MCF 10A (cell line): Measurements from ENCODE around the gene ZSCAN2. TPM values are rescaled to one million over a fixed set of nuclear protein-coding genes. Genes with fewer than 3 reads are reported as not detected.

Experiments
- BruUV-seq: library from RNA; stranded (reverse); fragments of 400-500 nt; replicated peaks from 2 replicates; lab custom pipeline; 2021; lab: Mats Ljungman, UMichigan
- CTCF ChIA-PET: fragments of 300-600 bp; sonication (Branson Sonifier 250); formaldehyde crosslinking; extraction: SDS; loops from one replicate; lab custom pipeline; 2021; ENCODE audit warnings: antibody characterized with exemption, inconsistent platforms; lab: Yijun Ruan, JAX
- POLR2A ChIA-PET: fragments of 300-600, 350-650 bp; sonication (Branson Sonifier 250); formaldehyde crosslinking; extraction: SDS; loops from one replicate; lab custom pipeline; 2020; ENCODE audit warnings: antibody characterized with exemption, inconsistent platforms; lab: Yijun Ruan, JAX
- DNase-seq: peaks from one replicate; pipeline ENCODE4 v3.0.0-alpha.2; 2018; ENCODE audit not compliant: unreplicated experiment
- H3K27ac Mint-ChIP-seq: one replicate; pipeline ENCODE4 v1.8.0; 2022; ENCODE audit warnings: mild to moderate bottlenecking, low read depth, mixed read lengths; ENCODE audit not compliant: unreplicated experiment
- H3K27me3 Mint-ChIP-seq: one replicate; pipeline ENCODE4 v1.8.0; 2022; ENCODE audit warnings: mixed read lengths; ENCODE audit not compliant: insufficient read depth, unreplicated experiment
- H3K36me3 Mint-ChIP-seq: one replicate; pipeline ENCODE4 v1.8.0; 2022; ENCODE audit warnings: mild to moderate bottlenecking, moderate library complexity, mixed read lengths; ENCODE audit not compliant: insufficient read depth, unreplicated experiment
- H3K4me1 Mint-ChIP-seq: one replicate; pipeline ENCODE4 v1.8.0; 2022; ENCODE audit warnings: mixed read lengths; ENCODE audit not compliant: insufficient read depth, unreplicated experiment
- H3K4me3 Mint-ChIP-seq: one replicate; pipeline ENCODE4 v1.8.0; 2022; ENCODE audit warnings: mild to moderate bottlenecking, moderate library complexity, mixed read lengths; ENCODE audit not compliant: unreplicated experiment
- H3K9me3 Mint-ChIP-seq: one replicate; pipeline ENCODE4 v1.8.0; 2022; ENCODE audit warnings: mixed read lengths; ENCODE audit not compliant: unreplicated experiment
- intact Hi-C: fragments of 100-400 bp; cut with micrococcal nuclease; formaldehyde crosslinking; loops from 2 replicates; pipeline ENCODE4 v1.14.1; 2022
- total RNA-seq: library from RNA; stranded (reverse); gene quantifications from 2 replicates; pipeline ENCODE4 v1.2.3, GENCODE V29; 2022
- TF ChIP-seq, protein P1 (sequence below): fragments of 200-600 bp; IDR thresholded peaks from one replicate; pipeline ENCODE4 v1.8.0; 2022; ENCODE audit warnings: antibody characterized with exemption, mild to moderate bottlenecking; ENCODE audit not compliant: unreplicated experiment

The ZSCAN2 gene
- total RNA-seq, 1 experiment from 2014 or later: 4.2 TPM

DNA sequence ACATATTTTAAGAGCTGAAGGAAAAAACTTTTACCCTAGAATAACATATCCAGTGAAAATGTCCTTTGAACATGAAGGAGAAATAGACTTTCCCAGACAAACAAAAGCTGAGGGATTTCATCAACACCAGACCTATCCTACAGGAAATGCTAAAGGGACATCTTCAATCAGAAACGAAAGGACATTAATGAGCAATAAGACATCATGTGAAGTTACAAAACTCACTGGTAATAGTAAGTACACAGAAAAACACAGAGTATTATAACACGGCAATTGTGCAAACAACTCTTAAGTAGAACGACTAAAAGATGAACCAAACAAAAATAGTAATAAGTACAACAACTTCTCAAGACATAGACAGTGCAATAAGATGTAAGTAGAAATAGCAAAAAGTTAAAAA, 3.5 kb upstream of the ZSCAN2 start:
- H3K9me3 Mint-ChIP-seq: no peaks in the 10 kb centered on the region
- TF ChIP-seq, protein P1, sequence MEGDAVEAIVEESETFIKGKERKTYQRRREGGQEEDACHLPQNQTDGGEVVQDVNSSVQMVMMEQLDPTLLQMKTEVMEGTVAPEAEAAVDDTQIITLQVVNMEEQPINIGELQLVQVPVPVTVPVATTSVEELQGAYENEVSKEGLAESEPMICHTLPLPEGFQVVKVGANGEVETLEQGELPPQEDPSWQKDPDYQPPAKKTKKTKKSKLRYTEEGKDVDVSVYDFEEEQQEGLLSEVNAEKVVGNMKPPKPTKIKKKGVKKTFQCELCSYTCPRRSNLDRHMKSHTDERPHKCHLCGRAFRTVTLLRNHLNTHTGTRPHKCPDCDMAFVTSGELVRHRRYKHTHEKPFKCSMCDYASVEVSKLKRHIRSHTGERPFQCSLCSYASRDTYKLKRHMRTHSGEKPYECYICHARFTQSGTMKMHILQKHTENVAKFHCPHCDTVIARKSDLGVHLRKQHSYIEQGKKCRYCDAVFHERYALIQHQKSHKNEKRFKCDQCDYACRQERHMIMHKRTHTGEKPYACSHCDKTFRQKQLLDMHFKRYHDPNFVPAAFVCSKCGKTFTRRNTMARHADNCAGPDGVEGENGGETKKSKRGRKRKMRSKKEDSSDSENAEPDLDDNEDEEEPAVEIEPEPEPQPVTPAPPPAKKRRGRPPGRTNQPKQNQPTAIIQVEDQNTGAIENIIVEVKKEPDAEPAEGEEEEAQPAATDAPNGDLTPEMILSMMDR: no peak
- intact Hi-C loops: no loop called here
- no peak for DNase-seq
- peaks cover 11% of the 10 kb centered on the region for H3K36me3 Mint-ChIP-seq
- H3K4me3 Mint-ChIP-seq: no peak overlapping the region
- H3K27ac Mint-ChIP-seq: no peak overlapping the region
- no peaks in the 10 kb centered on the region for H3K4me1 Mint-ChIP-seq
- ChIA-PET CTCF (interaction anchor here (1.5 kb wide), 1 partner anchor 9 kb away, joined by 7 read pairs; no protein-coding TSS in a partner anchor), POLR2A (interaction anchor here (1.5 kb wide), 1 partner anchor 331 kb away, joined by 5 read pairs; no protein-coding TSS in a partner anchor)
- peaks cover 19% of the 10 kb centered on the region for H3K27me3 Mint-ChIP-seq
- BruUV-seq: no TSS peak

DNA sequence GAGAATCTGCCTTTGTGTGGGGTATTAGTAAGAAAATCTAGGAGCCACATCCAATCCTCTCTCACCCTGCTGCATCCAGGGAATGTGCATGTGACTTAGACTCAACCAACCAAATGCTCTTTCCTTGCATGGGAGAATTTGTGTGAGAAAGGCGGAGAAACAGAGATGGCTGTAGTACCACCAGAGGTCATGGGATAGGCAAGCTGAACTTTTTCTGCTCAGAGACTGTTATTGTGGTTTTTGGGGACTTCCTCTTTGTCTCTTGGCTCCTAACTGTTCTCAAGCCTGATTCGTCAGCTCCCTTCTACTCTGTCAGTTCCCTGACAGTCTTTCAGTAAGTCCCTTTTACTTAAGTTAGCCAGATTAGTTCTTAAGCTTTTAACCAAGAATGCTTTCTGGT, 2.6 kb upstream of the ZSCAN2 start:
- Mint-ChIP-seq H3K9me3 (no peaks in the 10 kb centered on the region), H3K27ac (no peak overlapping the region), H3K36me3 (peaks cover 11% of the 10 kb centered on the region), H3K27me3 (peaks cover 10% of the 10 kb centered on the region), H3K4me3 (no peak overlapping the region), H3K4me1 (no peaks in the 10 kb centered on the region)
- no peak for DNase-seq
- no TSS peak for BruUV-seq
- POLR2A ChIA-PET: interaction anchor here (1.5 to 4.4 kb wide), 3 partner anchors 33 to 330 kb away, joined by 5 to 50 read pairs (median 20); no protein-coding TSS in a partner anchor
- TF ChIP-seq, protein P1: no peak
- CTCF ChIA-PET: interaction anchor here (0.6 to 2.0 kb wide), 8 partner anchors 10 to 800 kb away, joined by 3 to 7 read pairs (median 4); partner anchors contain the start of gene WDR73
- intact Hi-C loops: loop anchor here (1.0 kb wide), 1 partner anchor 40 kb away; no protein-coding TSS in a partner anchor

DNA sequence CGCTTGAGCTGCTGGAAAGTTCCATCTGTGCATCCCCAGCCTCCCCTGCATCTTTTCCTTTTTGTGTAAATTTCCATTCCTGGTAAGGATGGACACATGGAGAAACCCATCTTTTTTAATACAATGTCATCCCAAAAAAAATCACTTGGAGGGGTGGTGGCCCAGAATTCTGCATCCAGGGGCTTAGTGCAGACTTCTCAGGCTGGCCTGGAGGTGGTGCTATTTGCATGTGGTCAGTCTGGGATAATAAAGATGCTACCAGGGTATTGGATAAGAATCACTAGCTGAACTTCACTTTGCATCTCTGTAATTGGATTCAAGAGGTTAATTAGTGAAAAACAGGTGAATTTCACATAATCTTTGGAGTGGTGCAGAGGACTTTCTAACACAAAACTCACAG, 1.8 kb upstream of the ZSCAN2 start:
- intact Hi-C loops: loop anchor here (1.0 kb wide), 1 partner anchor 39 kb away; no protein-coding TSS in a partner anchor
- peak; percentile 58 for DNase-seq
- H3K4me1 Mint-ChIP-seq: no peaks in the 10 kb centered on the region
- H3K36me3 Mint-ChIP-seq: peaks cover 14% of the 10 kb centered on the region
- TF ChIP-seq, protein P1: peak; percentile 58
- ChIA-PET CTCF (interaction anchor here (0.5 to 2.0 kb wide), 16 partner anchors 10 to 823 kb away, joined by 3 to 7 read pairs (median 3); partner anchors contain the start of gene WDR73), POLR2A (interaction anchor here (0.6 to 4.4 kb wide), 5 partner anchors 32 to 329 kb away, joined by 3 to 50 read pairs (median 5); no protein-coding TSS in a partner anchor)
- no peak overlapping the region for H3K27ac Mint-ChIP-seq
- no peaks in the 10 kb centered on the region for H3K9me3 Mint-ChIP-seq
- BruUV-seq: no TSS peak
- peaks cover 7% of the 10 kb centered on the region for H3K27me3 Mint-ChIP-seq
- no peak overlapping the region for H3K4me3 Mint-ChIP-seq

DNA sequence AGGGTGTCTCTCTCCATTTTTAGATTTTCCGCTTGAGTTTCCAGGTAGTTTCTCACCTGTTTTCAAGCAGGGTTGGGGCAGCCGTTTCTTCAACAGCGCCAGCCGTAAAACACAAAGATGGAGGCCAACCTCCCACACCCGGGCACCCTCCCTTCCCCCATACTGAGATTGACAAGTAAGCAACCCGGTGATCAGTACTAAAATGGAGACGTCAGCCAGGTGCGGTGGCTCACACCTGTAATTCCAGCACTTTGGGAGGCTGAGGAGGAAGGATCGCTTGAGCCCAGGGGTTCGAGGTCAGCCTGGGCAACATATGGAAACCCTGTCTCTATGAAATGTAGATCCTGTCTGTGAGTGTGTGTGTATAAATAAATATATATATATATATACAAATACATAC, 903 bp upstream of the ZSCAN2 start:
- intact Hi-C loops: loop anchor here (2.0 to 5.0 kb wide), 2 partner anchors 31 to 52 kb away; partner anchors contain the start of gene WDR73
- POLR2A ChIA-PET: interaction anchor here (0.5 to 4.4 kb wide), 13 partner anchors 9 to 383 kb away, joined by 3 to 50 read pairs (median 7); partner anchors contain the start of gene SEC11A
- CTCF ChIA-PET: interaction anchor here (0.9 to 2.0 kb wide), 5 partner anchors 11 to 29 kb away, joined by 3 to 7 read pairs (median 5); no protein-coding TSS in a partner anchor
- no peaks in the 10 kb centered on the region for H3K27me3 Mint-ChIP-seq
- TF ChIP-seq, protein P1: no peak
- no TSS peak for BruUV-seq
- DNase-seq: no peak
- H3K9me3 Mint-ChIP-seq: no peaks in the 10 kb centered on the region
- peak overlapping the region; percentile 74 for H3K27ac Mint-ChIP-seq
- H3K4me3 Mint-ChIP-seq: peak overlapping the region; percentile 97
- peaks cover 17% of the 10 kb centered on the region for H3K36me3 Mint-ChIP-seq
- no peaks in the 10 kb centered on the region for H3K4me1 Mint-ChIP-seq
